ENCODE results near the gene IL1RAPL2.

The IL1RAPL2 gene

GRCh38 chrX:104695593-104695992, 129.6 kb downstream of the IL1RAPL2 start:
- H3K36me3 ChIP-seq (ENCODE audit: insufficient read depth, low read length): no peaks in the 10 kb centered on the region
- no peaks in the 10 kb centered on the region for H3K9me3 ChIP-seq (ENCODE audit: low read depth, low read length)
- TF ChIP-seq POLR2AphosphoS5 (IDR thresholded peaks at IDR 0.05; ENCODE audit: borderline replicate concordance, low read depth, low read length) (no peak), EZH2 (IDR thresholded peaks at IDR 0.05) (no peak), FOXP2 (optimal IDR thresholded peaks at IDR 0.05; ENCODE audit: control extremely low read depth, extremely low read length, insufficient read depth) (no peak)
- H3K4me3 ChIP-seq: no peak overlapping the region
- no peak overlapping the region for H3K9ac ChIP-seq (ENCODE audit: insufficient read length)
- no peak for DNase-seq (ENCODE audit: low read depth, low spot score)
- H3K27ac ChIP-seq: no peak overlapping the region

- Histone ChIP-seq H3K9ac (ENCODE audit: insufficient read length) (no peak overlapping the region), H3K4me3 (no peak overlapping the region), H3K27ac (no peak overlapping the region), H3K9me3 (ENCODE audit: low read depth, low read length) (no peaks in the 10 kb centered on the region), H3K36me3 (ENCODE audit: insufficient read depth, low read length) (no peaks in the 10 kb centered on the region)
- TF ChIP-seq POLR2AphosphoS5 (IDR thresholded peaks at IDR 0.05; ENCODE audit: borderline replicate concordance, low read depth, low read length): no peak
- DNase-seq (ENCODE audit: low read depth, low spot score): no peak
Observed at GRCh38 chrX:104696667-104697066, 130.7 kb downstream of the IL1RAPL2 start.

GRCh38 chrX:104697294-104697693, 131.3 kb downstream of the IL1RAPL2 start:
- TF ChIP-seq FOXP2 (optimal IDR thresholded peaks at IDR 0.05; ENCODE audit: control extremely low read depth, extremely low read length, insufficient read depth) (no peak), EZH2 (IDR thresholded peaks at IDR 0.05) (no peak), POLR2AphosphoS5 (IDR thresholded peaks at IDR 0.05; ENCODE audit: borderline replicate concordance, low read depth, low read length) (no peak)
- H3K4me3 ChIP-seq: no peak overlapping the region

DNA sequence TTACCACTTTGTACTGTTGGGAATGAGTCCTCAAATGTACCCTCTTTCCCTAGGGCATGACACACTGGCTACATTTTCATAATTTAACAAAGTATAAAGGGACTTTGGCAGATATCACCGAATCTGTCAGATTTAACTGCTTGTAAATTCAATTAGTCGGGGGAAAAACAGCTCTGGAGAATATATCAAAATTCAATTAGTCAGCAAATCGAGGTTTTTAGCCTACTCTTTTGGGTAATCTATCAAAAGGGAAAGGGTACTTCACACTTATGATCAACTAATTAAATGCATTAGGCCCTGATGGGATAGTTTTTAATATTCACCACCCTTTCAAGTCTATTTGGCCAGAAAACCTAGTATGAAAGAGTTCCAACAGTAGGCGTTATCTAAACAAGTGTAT, 141.0 kb downstream of the IL1RAPL2 start:
- no peaks in the 10 kb centered on the region for H3K9me3 ChIP-seq (ENCODE audit: low read depth, low read length)
- H3K27ac ChIP-seq: no peak overlapping the region
- no peak overlapping the region for H3K4me3 ChIP-seq
- no peak overlapping the region for H3K9ac ChIP-seq (ENCODE audit: insufficient read length)
- no peaks in the 10 kb centered on the region for H3K36me3 ChIP-seq (ENCODE audit: insufficient read depth, low read length)
- DNase-seq (ENCODE audit: low read depth, low spot score): no peak
- TF ChIP-seq POLR2AphosphoS5 (IDR thresholded peaks at IDR 0.05; ENCODE audit: borderline replicate concordance, low read depth, low read length) (no peak), FOXP2 (optimal IDR thresholded peaks at IDR 0.05; ENCODE audit: control extremely low read depth, extremely low read length, insufficient read depth) (no peak), EZH2 (IDR thresholded peaks at IDR 0.05) (no peak)

More at GRCh38 chrX:104697294-104697693, 131.3 kb downstream of the IL1RAPL2 start:
- DNase-seq (ENCODE audit: low read depth, low spot score): no peak
- no peak overlapping the region for H3K9ac ChIP-seq (ENCODE audit: insufficient read length)
- no peaks in the 10 kb centered on the region for H3K36me3 ChIP-seq (ENCODE audit: insufficient read depth, low read length)
- H3K9me3 ChIP-seq (ENCODE audit: low read depth, low read length): no peaks in the 10 kb centered on the region
- H3K27ac ChIP-seq: no peak overlapping the region

DNA sequence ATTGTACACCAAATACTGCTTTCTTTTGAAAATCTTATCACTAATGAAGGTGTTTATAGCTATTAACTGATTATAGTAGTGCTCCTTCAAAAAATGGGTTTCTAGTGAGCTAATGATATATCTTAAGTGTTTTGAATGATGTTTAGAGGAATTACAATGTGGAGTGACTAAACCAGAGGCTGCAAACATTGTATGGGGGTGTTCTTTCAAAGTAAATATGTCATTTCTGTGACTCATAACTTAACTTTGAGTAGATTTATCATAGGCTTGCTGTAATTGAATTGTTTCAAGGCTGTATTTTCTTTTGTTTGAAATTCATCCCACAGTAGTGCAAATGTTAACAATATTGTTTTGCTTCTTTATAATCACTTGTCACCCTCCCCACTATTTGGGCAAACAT, 141.6 kb downstream of the IL1RAPL2 start:
- TF ChIP-seq EZH2 (IDR thresholded peaks at IDR 0.05) (no peak), FOXP2 (optimal IDR thresholded peaks at IDR 0.05; ENCODE audit: control extremely low read depth, extremely low read length, insufficient read depth) (no peak), POLR2AphosphoS5 (IDR thresholded peaks at IDR 0.05; ENCODE audit: borderline replicate concordance, low read depth, low read length) (no peak)
- H3K9ac ChIP-seq (ENCODE audit: insufficient read length): no peak overlapping the region
- H3K36me3 ChIP-seq (ENCODE audit: insufficient read depth, low read length): no peaks in the 10 kb centered on the region
- no peaks in the 10 kb centered on the region for H3K9me3 ChIP-seq (ENCODE audit: low read depth, low read length)
- no peak for DNase-seq (ENCODE audit: low read depth, low spot score)
- no peak overlapping the region for H3K4me3 ChIP-seq
- H3K27ac ChIP-seq: no peak overlapping the region

- H3K4me3 ChIP-seq: no peak overlapping the region
- H3K9me3 ChIP-seq (ENCODE audit: low read depth, low read length): no peaks in the 10 kb centered on the region
- no peak for TF ChIP-seq FOXP2 (optimal IDR thresholded peaks at IDR 0.05; ENCODE audit: control extremely low read depth, extremely low read length, insufficient read depth)
- TF ChIP-seq EZH2 (IDR thresholded peaks at IDR 0.05): no peak
- TF ChIP-seq POLR2AphosphoS5 (IDR thresholded peaks at IDR 0.05; ENCODE audit: borderline replicate concordance, low read depth, low read length): no peak
- no peak overlapping the region for H3K9ac ChIP-seq (ENCODE audit: insufficient read length)
- H3K27ac ChIP-seq: no peak overlapping the region
- DNase-seq (ENCODE audit: low read depth, low spot score): no peak
- no peaks in the 10 kb centered on the region for H3K36me3 ChIP-seq (ENCODE audit: insufficient read depth, low read length)
Observed at GRCh38 chrX:104712515-104712914, 146.5 kb downstream of the IL1RAPL2 start.

- DNase-seq (ENCODE audit: low read depth, low spot score): no peak
- no peaks in the 10 kb centered on the region for H3K9me3 ChIP-seq (ENCODE audit: low read depth, low read length)
- H3K4me3 ChIP-seq: no peak overlapping the region
- H3K9ac ChIP-seq (ENCODE audit: insufficient read length): no peak overlapping the region
- no peaks in the 10 kb centered on the region for H3K36me3 ChIP-seq (ENCODE audit: insufficient read depth, low read length)
- H3K27ac ChIP-seq: no peak overlapping the region
- TF ChIP-seq EZH2 (IDR thresholded peaks at IDR 0.05) (no peak), POLR2AphosphoS5 (IDR thresholded peaks at IDR 0.05; ENCODE audit: borderline replicate concordance, low read depth, low read length) (no peak), FOXP2 (optimal IDR thresholded peaks at IDR 0.05; ENCODE audit: control extremely low read depth, extremely low read length, insufficient read depth) (no peak)
Observed at GRCh38 chrX:104721854-104722253, 155.9 kb downstream of the IL1RAPL2 start.

DNA sequence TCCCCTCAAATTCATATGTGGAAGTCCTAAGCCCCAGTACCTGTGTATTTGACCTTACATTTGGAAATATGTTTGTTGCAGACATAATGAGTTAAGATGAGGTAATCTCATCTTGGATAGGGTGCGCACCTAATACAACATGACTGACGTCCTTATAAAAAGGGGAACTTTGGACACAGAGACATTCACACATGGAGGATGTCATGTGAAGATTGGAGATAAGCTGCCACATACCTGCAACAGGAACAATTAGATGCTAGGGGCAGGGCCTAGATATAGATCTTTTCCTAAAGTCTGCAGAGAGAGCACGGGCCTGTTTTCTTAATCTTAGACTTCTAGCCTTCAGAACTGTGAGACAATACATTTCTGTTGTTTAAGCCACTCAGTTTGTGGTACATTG, 162.5 kb downstream of the IL1RAPL2 start:
- DNase-seq (ENCODE audit: low read depth, low spot score): no peak
- TF ChIP-seq EZH2 (IDR thresholded peaks at IDR 0.05): no peak
- no peak for TF ChIP-seq POLR2AphosphoS5 (IDR thresholded peaks at IDR 0.05; ENCODE audit: borderline replicate concordance, low read depth, low read length)
- TF ChIP-seq FOXP2 (optimal IDR thresholded peaks at IDR 0.05; ENCODE audit: control extremely low read depth, extremely low read length, insufficient read depth): no peak
- Histone ChIP-seq H3K9ac (ENCODE audit: insufficient read length) (no peak overlapping the region), H3K9me3 (ENCODE audit: low read depth, low read length) (no peaks in the 10 kb centered on the region), H3K36me3 (ENCODE audit: insufficient read depth, low read length) (no peaks in the 10 kb centered on the region), H3K4me3 (no peak overlapping the region), H3K27ac (no peak overlapping the region)

DNA sequence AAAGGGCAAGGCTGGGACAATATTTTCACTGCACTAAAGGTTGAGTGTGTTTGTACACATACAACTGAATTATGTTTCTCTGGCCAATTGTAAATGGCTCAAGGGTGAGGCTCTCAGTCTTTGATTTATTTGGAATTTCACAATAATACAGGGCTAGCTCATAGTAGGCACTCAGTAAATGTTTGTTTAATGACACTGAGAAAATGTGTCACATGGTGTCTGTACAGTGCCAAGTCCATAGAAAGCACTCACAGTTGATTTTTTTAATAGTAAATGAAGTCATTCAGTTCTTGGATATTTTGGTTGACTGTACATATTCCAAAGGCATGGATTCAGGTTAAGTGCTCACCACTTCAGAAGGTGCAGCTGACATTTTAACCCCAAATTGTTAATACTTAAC, 176.4 kb downstream of the IL1RAPL2 start:
- Histone ChIP-seq H3K36me3 (ENCODE audit: insufficient read depth, low read length) (no peaks in the 10 kb centered on the region), H3K9me3 (ENCODE audit: low read depth, low read length) (no peaks in the 10 kb centered on the region), H3K4me3 (no peak overlapping the region), H3K27ac (no peak overlapping the region), H3K9ac (ENCODE audit: insufficient read length) (no peak overlapping the region)
- TF ChIP-seq POLR2AphosphoS5 (IDR thresholded peaks at IDR 0.05; ENCODE audit: borderline replicate concordance, low read depth, low read length): no peak
- TF ChIP-seq FOXP2 (optimal IDR thresholded peaks at IDR 0.05; ENCODE audit: control extremely low read depth, extremely low read length, insufficient read depth): no peak
- TF ChIP-seq EZH2 (IDR thresholded peaks at IDR 0.05): no peak
- no peak for DNase-seq (ENCODE audit: low read depth, low spot score)
